H1 (cell line): ENCODE results near the gene FGF10.

ENCODE experiments used
- EP300 ChIP-seq, 2 experiments: IDR thresholded peaks; 1 replicate in 1 of 2; 2 replicates in 1 of 2; pipeline ENCODE4 v1.6.1; 2011 to 2012; ENCODE audit warnings: low read depth in 2 of 2, low read length in 2 of 2, mild to moderate bottlenecking in 2 of 2, borderline replicate concordance in 1 of 2, inconsistent platforms in 1 of 2, moderate library complexity in 1 of 2
- GTF2F1 ChIP-seq: IDR thresholded peaks from 2 replicates; pipeline ENCODE4 v1.6.1; 2012; ENCODE audit warnings: low read depth, low read length, improper control_type of control experiment, borderline replicate concordance
- KDM1A ChIP-seq: fragments of 200-600, 300-600 bp; sonication (generic); IDR thresholded peaks from 2 replicates; pipeline ENCODE4 v1.7.1; 2016; ENCODE audit warnings: mild to moderate bottlenecking, low read length, borderline replicate concordance
- MAFK ChIP-seq: IDR thresholded peaks from 2 replicates; pipeline ENCODE4 v1.6.1; 2012; ENCODE audit warnings: low read depth, mild to moderate bottlenecking, improper control_type of control experiment, low read length
- POLR2A ChIP-seq, 2 experiments: IDR thresholded peaks; 1 replicate in 1 of 2; 2 replicates in 1 of 2; pipeline ENCODE4 v1.6.1; 2011; ENCODE audit warnings: low read depth in 2 of 2, low read length in 2 of 2, mild to moderate bottlenecking in 2 of 2; ENCODE audit errors: control extremely low read depth in 1 of 2
- POLR2AphosphoS5 ChIP-seq: IDR thresholded peaks from 2 replicates; pipeline ENCODE4 v1.6.1; 2011; ENCODE audit warnings: low read depth, low read length
- RAD21 ChIP-seq, 2 experiments: IDR thresholded peaks in 1 of 2; conservative IDR thresholded peaks in 1 of 2; 2 replicates each; pipeline ENCODE4 v1.6.1; 2011; ENCODE audit warnings: low read depth in 2 of 2, low read length in 2 of 2, improper control_type of control experiment in 1 of 2, inconsistent platforms in 1 of 2, mild to moderate bottlenecking in 1 of 2, moderate library complexity in 1 of 2
- SUZ12 ChIP-seq: fragments of 200-600 bp; sonication (generic); IDR thresholded peaks from 2 replicates; pipeline ENCODE4 v1.6.1; 2012; ENCODE audit warnings: mild to moderate bottlenecking, inconsistent platforms, low read length, moderate library complexity, mixed read lengths
- TF ChIP-seq, protein P1 (sequence below), 3 experiments: IDR thresholded peaks; 1 replicate in 2 of 3; 2 replicates in 1 of 3; pipeline versions ENCODE4 v1.5.1 to v1.6.1; 2011; ENCODE audit warnings: low read length in 3 of 3, mild to moderate bottlenecking in 3 of 3, inconsistent platforms in 2 of 3, low read depth in 1 of 3, moderate library complexity in 1 of 3; ENCODE audit not compliant: insufficient read depth in 1 of 3; ENCODE audit errors: control extremely low read depth in 1 of 3

- TF ChIP-seq RAD21 (IDR thresholded peaks at IDR 0.05 in 1 of 2, conservative IDR thresholded peaks at IDR 0.05 in 1 of 2; ENCODE audit: low read depth in 2 of 2, low read length in 2 of 2), result no peak
- no peak for TF ChIP-seq SUZ12
- no peak for TF ChIP-seq EP300 (IDR thresholded peaks at IDR 0.05; ENCODE audit: borderline replicate concordance in 1 of 2, low read depth in 2 of 2, low read length in 2 of 2)
- no peak for TF ChIP-seq MAFK
- no peak for TF ChIP-seq GTF2F1
- TF ChIP-seq, protein P1, sequence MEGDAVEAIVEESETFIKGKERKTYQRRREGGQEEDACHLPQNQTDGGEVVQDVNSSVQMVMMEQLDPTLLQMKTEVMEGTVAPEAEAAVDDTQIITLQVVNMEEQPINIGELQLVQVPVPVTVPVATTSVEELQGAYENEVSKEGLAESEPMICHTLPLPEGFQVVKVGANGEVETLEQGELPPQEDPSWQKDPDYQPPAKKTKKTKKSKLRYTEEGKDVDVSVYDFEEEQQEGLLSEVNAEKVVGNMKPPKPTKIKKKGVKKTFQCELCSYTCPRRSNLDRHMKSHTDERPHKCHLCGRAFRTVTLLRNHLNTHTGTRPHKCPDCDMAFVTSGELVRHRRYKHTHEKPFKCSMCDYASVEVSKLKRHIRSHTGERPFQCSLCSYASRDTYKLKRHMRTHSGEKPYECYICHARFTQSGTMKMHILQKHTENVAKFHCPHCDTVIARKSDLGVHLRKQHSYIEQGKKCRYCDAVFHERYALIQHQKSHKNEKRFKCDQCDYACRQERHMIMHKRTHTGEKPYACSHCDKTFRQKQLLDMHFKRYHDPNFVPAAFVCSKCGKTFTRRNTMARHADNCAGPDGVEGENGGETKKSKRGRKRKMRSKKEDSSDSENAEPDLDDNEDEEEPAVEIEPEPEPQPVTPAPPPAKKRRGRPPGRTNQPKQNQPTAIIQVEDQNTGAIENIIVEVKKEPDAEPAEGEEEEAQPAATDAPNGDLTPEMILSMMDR (IDR thresholded peaks at IDR 0.05; ENCODE audit: control extremely low read depth in 1 of 3, insufficient read depth in 1 of 3, low read depth in 1 of 3, low read length in 3 of 3), result no peak
- no peak for TF ChIP-seq POLR2AphosphoS5
- TF ChIP-seq KDM1A, result no peak
- no peak for TF ChIP-seq POLR2A (IDR thresholded peaks at IDR 0.05; ENCODE audit: control extremely low read depth in 1 of 2, low read depth in 2 of 2, low read length in 2 of 2)
These were observed 30.8 kb downstream of the FGF10 start for GRCh38 chr5:44358421-44358820.
